ENCODE data around the gene CAMTA1.

GRCh38 chr1:6796095-6796494 is 10.8 kb downstream of the CAMTA1 start:
- no peak for TF ChIP-seq CTCF (IDR thresholded peaks at IDR 0.05; ENCODE audit: poor library complexity)
- no peak for TF ChIP-seq EZH2phosphoT487 (IDR thresholded peaks at IDR 0.05; ENCODE audit: low read depth, severe bottlenecking, unreplicated experiment)
- TF ChIP-seq EZH2 (IDR thresholded peaks at IDR 0.05; ENCODE audit: borderline replicate concordance), result no peak

Measured in hepatocyte (in vitro differentiated cells).